ENCODE data around the gene SNRNP40.
A peak's percentile ranks its signal among the peaks of the same experiment; 100 is the strongest.
"Not testable (repeated sequence)": the region's sequence is repeated elsewhere in the genome, so short reads cannot be mapped to it uniquely, and the experiment has no call there.

SNRNP40 gene

DNA sequence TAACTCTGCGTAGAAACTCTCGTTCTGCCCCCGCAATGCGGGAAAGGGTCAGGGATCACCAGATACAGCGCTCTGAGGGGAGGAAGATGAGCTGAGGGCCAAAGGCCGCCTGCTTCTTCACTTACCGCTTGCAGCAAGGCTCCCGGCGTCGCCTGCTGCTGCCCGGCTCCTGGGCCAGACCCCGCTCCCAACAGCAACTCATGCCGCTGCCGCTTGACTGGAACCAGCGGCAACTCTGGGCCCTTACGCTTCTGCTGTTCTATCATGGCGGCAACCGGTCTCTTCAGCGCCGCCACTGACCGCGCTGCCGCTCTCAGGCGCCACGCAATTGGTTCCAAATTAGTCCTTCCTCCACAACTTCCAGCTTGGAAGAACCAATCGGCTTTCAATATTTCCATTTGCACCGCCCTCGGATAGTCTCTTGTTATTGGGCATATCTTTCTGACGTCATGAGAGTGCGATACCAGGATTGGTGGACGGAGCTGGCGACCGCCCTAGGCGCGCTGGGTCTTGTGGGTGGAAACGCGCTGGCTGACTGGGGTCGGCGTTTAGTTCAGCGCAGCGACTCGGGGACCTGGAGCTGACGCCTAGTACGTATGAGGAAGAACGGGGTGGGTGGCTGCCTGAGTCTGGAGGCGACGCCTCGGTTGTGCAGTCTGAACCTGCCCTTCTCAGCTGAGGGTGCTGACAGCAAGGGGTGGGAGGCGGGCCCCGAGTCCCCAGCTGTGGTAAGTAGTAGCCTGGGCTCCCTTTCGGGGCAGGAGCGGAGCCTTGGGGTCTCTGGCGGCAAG lies at the start of gene SNRNP40, which contains the start of gene ZCCHC17:
TSS of gene SNRNP40 (minus strand) at position 303 of the 791 bp plus-strand sequence. CDS start at position 266, 37 bp downstream.
TSS of gene ZCCHC17 (plus strand) at position 547 of the 791 bp plus-strand sequence. CDS start 13,067 bp downstream, outside the sequence.
- peak; percentile 93 for DNase-seq

DNA sequence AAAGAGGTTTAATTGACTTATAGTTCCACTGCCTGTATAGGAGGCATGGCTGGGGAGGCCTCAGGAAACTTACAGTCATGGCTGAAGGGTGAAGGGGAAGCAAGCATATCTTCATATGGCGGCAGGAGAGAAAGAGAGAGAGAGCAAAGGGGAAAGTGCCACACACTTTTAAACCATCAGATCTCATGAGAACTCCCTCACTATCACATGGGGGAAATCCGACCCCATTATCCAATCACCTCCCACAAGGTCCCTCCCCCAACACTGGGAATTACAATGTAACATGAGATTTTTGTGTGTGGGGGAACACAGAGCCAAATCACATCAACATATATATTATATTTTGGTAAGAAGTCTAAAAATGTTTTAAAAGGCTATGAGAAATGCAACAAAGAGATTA lies 49.0 kb upstream of the SNRNP40 start:
- DNase-seq: no peak

DNA sequence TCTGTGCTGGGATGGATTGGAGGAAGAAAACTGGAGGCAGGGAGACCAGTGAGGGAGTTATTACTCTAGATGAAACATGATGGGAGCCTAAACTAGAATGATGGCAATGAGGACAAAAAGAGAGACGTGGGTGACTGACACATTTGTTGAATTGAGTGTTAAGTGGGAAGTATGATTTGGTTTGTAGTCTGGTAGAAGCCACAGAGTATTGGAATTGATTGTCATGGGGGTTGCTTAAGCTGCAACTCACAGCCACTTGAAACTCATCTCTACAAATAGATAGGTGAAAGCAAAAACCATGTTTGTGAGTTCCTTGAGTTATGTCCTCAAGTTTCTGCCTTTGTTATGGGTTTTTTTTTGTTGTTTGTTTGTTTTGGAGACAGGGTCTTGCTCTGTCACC lies 47.9 kb upstream of the SNRNP40 start:
- DNase-seq: no peak

DNA sequence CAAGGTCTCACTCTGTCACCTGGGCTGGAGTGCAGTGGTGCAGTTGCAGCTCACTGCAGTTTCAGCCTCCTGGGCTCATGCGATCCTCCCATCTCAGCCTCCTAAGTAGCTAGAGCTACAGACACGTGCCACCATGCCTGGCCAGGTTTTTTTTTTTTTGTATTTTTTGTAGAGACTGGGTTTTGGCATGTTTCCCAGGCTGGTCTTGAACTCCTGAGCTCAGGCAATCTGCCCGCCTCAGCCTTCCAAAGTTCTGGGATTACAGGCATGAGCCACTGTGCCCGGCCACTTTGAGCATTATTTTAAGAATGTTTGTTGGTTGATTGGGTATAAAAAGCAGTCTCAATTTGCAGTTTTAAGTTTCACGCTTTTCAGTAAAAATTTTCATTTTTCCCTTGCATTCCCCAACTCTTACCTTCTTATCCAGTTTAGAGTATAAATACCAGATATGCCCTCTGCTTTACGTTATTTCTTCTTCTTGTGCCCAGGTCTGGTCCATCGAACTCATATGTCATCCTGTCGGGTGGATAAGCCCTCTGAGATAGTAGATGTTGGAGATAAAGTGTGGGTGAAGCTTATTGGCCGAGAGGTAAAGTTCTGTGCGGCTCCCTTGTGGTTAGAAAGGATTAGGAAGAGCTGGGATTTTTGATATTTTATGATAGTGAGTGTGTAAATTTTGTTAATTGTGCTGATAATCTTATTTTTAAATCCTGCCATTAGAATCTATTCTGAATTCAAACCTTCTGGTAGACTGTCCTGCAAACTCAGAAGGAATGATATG lies 40.3 kb upstream of the SNRNP40 start:
- DNase-seq: no peak

DNA sequence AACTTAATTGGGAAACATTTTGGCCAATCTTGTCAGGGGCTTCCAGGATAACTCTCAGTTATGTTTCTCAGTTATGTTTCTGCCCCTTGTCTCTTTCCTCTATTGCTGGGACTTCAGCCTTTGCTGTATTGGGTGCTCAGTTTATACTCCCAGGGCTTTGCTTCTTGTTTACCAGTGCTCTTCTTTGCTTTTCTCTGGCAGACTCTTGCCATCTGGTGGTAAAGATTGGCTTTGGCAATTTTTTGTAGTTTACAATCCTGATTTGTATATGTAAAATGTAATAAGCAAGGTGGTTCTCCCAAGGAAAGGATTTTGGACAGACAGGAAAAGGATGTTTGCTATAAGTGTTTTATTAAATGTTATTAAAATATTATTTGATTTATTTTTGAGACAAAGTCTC lies 38.4 kb upstream of the SNRNP40 start:
- no peak for DNase-seq

DNA sequence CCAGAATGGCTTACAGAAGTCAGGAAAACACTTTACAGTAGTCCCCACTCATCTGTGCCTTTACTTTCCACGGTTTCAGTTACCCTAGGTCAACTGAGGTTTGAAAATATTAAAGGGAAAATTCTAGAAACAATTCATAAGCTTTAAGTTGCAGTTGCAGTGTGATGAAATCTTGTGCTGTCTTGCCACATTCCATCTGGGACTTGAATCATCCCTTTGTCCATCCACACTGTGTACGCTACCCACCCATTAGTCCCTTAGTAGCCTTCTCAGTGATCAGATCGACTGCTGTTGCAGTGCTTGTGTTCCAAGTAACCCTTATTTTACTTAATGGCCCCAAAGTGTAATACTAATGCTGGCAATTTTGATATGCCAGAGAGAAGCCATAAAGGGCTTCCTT lies 30.8 kb upstream of the SNRNP40 start:
- DNase-seq: no peak

DNA sequence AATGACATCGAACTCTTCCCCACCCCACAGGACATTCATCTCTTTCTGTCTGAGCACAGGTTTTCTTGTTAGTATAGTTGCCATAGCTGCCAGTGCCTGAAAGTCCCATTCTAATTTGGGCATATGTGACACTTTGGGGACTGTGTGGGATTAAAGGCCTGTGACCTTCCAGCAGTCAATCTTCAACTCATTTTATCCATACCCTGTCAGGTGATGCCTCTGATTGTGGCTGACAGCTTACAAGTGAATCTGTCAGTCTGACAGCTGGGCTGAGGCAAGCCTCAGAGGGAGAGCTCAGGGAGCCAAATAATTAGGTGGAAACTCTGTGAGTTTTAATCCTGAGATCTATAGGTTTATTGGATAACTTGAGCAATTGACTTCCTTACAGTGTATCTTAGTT lies 29.9 kb upstream of the SNRNP40 start:
- DNase-seq: no peak

DNA sequence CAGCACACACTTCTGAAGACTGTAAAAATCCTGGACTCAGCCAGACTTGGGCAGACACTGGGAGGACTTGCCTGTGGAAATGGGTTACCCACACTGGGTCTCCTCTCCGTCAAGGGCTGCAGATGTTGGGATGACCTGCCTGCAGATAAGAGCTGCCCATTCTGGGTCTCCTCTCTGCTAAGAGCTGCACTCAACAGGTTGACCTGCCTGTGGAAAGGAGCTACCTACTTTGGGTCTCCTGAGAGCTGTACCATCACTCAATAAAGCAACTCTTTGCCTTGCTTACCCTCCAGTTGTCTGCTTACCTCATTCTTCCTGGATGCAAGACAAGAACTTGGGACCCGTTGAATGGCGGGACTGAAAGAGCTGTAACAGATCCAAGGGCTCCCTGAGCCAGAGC lies 28.4 kb upstream of the SNRNP40 start:
- no peak for DNase-seq

DNA sequence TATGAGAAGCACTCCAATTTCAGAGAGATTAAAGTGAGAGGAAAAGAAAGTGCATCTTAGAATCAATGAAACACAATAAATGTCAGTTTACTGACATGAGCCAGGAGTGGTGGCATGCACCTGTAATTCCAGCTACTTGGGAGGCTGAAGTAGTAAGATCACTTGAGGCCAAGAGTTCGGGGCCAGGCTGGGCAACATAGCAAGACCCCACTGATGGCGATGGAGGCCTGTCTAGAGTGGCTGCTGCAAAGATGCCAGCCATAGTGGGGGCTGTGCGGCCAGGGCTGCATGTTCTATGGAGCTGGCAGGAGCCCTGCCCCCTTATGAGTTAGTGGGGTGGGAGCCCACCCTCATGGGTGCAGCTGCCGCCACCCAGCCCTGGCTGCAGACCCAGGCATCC lies 27.5 kb upstream of the SNRNP40 start:
- no peak for DNase-seq

DNA sequence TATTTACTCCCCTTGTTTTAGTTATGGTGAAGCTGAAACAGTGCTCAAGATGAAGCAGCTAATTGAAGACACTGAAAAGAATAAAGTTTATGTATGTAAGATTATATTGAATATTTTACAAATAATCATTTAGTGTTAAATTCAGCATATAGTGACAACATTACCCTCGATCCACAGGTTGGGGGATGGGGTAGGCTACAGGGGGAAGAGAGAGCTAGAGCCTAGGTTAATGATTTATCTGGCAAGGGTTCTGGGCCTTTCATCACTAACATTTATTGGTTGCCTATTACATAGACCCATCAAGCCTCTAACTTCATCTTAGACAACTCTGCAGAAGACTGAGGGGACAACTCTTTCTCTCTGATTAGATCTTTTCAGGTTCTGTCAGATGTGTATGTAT lies 21.6 kb upstream of the SNRNP40 start:
- DNase-seq: no peak

DNA sequence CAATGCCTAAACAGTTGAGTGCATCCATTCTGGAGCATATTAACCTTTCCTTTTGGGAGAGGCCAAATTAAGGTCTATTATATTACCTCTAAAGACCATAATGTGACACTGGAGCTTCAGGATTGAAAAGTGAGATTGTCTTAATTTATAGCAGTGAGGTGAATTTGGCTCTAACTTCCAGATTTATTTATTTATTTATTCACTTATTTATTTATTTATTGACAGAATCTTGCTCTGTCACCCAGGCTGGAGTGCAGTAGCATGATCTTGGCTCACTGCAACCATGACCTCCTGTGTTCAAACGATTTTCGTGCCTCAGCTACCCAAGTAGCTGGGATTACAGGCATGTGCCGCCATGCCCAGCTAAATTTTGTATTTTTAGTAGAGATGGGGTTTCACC lies 19.3 kb upstream of the SNRNP40 start:
- DNase-seq: no peak

DNA sequence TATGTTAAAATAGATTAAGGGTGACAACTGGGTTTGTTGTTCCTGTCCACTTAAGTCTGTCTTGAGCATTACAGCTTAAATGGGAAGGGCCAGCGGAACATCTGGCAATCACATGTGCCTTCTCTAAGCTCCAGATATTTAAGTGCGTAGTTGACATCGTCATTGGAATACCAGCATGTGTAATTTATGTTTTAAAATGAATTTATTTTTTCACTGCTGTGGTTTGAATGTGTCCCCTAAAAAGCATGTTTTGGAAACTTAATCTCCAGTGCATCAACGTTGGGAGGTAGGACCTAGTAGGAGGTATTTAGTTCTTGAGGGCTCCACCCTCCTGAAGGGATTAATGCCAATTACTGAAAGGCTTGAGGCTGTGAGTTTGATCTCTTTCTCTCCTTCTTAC lies 13.6 kb upstream of the SNRNP40 start:
- no peak for DNase-seq

DNA sequence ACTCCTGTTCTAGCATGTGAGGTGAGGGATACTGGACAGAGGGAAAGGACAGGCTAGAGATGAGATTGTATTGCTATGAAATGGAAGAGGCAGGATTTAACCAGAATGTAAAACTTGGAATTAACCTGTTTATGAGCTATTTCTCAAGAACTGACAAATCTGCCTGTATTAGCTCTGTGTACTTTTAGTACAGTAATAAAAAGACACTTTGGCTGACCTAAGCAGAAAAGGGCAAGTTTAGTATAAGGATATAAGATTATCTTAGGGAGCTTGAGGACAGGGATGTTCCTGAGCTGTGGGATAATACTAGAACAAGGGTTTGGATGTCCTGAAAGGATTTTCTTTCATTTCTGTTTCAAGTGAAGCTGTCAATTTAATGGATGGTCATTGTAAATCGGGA lies 11.4 kb upstream of the SNRNP40 start:
- DNase-seq: no peak

DNA sequence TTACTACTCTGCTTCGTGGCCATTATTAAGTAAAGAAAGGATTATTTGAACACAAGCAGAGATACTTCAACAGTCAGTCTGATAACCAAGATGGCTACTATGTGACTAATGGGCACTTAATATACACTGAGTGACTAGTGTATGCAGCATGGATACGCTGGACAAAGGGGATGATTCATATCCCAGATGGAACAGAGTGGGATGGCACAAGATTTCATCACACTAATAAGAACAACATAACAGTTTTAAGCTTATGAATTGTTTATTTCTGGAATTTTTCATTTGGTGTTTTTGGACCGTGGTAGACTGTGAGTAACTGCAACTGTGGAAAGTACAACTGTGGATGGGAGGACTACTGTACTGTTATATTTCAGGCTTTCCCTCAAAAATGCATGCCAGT lies 9.7 kb upstream of the SNRNP40 start:
- no peak for DNase-seq

DNA sequence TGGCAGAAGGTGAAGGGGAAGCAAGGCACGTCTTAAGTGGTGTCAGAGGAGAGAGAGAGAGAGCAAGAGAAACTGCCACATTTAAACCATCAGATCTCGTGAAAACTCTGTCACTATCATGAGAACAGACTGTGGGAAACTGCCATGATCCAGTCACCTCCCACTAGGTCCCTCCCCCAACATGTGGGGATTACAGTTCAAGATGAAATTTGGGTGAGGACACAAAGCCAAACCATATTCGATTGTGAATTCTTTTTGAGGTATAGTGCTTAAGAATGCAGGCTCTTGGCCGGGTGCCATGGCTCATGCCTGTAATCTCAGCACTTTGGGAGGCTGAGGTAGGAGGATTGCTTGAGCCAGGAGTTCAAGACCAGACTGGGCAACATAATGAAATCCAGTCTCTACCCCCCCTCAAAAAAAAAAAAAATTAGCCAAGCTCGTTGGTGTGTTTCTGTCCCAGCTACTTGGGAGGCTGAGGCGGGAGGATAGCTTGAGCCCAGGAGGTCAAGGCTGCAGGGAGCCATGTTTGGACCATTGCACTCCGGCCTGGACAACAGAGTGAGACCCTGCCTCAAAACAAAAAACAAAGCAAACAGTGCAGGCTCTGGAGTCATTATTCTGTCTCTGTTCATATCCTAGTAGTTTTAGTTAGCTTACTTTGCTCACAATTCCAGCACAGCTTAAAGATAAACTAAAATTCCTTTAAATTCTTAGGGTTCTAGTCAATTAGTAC lies 6.3 kb upstream of the SNRNP40 start:
- no peak for DNase-seq

DNA sequence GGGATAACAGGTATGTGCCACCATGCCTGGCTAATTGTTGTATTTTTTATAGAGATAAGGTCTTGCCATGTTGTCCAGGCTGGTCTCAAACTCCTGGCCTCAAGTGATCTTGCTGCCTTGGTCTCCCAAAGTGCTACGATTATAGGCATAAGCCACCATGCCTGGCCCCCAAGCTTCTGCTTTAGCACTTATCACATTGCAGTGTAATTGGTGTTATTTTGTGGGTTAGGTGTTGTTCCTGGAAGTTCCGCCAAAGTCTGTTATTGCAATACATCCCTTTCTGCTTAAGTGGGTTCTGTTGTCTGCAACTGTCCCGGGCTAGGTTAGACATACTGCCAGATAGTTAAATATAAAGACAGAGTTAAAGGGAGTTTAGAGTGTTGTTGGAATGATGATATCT lies 3.6 kb upstream of the SNRNP40 start:
- no peak for DNase-seq

DNA sequence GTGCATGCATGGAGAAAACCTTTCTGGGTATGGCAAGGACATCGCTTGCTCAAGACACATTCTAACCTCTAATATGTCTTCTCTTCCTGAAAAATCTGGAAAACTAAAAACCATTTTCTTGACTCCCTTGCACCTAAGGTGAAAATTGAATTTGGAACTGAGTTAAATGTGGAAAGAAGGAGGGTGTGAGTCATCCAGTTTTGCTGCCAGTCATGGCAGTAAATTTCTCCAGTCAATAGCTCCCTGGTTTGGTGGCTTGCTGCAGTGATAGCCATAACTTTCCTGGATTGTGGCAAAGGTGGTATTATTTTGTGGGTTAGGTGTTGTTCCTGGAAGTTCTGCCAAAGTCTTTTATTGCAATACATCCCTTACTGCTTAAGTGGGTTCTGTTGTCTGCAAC lies 2.8 kb upstream of the SNRNP40 start:
- no peak for DNase-seq

DNA sequence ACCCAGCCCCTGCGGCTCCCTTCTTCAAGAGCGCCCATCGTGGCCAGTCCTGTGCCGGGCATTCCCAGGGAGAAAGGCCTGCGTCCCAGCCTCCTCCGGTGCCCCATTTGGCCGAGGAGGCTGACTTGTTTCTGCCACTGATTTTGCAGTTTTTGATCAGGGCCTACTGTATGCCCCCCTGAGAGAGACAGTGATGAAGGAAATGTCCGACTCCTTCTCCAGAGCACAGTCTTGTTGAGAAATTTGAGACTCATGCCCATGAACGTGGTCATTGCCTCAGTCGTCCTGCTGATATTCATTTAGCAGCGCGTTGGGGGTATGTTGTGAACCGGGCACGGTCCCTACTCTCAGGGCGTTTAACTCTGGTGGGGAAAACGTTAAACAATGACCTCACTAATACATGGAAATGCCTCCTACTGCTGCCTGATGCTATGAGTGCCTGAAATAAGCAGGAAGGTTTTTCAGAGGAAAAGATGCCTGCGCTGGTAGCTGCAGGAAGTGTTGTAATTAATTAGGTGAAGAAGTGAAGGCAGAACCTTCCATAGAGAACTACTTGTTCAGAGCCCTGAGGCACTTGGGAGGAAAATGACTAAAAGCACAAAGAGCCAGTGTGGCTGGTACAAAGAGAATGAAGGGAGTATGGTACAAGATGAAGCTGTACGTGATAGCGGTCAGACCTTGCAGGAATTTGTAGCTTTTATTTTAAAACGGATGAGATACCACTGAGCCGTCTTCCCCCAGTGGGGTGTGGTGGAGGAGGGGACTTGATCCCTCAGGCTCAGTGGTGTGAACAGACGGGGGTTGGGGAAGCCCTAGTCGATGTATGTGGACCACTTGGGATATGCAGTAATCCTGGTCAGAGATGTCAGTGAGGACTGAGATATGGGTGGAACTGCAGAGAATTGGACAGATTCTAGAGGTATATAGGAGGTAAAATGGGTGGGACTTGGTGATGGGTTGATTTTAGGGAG lies 974 bp upstream of the SNRNP40 start:
- no peak for DNase-seq

DNA sequence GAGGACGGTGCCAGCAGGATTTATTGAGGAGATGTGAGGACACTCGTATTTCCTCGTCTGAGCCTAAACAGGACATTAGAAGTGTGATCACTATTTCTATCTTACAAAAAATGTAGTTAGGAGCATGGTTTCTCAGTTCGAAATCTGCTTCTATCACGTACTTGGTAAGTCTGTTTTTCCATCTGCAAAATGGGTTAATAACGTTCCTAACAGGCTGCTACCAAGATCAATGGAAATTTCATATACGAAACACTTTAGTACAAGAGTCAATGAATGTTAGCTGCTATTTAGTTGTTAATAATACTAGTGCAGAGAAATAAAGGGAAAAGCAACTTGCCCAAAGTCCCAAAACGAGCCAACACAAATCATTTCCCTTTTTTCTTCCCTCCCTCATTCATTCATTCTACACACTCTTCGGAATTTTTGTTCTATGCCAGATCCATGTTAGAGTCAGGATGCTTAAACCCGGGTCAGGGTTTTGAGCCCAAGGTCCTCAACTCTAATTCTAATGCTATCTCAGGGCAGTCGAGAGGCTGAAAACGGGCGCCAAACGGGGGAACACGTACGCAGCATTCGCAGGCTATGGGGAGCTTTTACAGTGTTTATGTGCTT lies 608 bp downstream of the SNRNP40 start:
- no peak for DNase-seq

DNA sequence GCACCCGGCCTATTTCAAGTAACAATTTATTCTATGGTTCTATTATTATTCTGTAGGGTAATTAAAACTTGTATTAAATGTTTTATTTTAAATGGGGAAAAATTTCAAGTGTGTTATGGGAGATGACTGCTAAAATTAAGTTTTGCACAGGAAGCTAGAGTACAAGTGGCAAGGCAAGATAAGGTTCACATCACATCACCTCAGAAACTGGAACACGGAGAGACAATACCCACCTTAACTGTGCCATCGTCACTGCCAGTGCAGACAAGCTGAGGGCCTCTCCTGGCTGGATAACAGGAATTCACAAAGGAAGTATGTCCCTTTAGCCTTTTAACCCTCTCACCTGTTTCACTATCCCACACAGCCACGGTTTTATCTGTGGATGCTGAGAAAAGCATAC lies 7.6 kb downstream of the SNRNP40 start:
- DNase-seq: no peak

DNA sequence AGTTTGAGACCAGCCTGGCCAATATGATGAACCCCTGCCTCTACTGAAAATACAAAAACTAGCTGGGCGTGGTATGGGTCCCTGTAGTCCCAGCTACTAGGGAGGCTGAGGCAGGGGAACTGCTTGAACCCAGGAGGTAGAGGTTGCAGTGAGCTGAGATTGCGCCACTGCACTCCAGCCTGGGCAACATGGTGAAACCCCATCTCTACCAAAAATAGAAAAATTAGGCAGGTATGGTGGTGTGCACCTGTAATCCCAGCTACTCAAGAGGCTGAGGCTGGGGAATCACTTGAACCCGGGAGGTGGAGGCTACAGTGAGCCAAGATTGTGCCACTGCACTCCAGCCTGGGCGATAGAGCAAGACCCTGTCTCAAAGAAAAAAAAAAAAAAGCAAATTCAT lies 8.8 kb downstream of the SNRNP40 start:
- not testable (repeated sequence) for DNase-seq

DNA sequence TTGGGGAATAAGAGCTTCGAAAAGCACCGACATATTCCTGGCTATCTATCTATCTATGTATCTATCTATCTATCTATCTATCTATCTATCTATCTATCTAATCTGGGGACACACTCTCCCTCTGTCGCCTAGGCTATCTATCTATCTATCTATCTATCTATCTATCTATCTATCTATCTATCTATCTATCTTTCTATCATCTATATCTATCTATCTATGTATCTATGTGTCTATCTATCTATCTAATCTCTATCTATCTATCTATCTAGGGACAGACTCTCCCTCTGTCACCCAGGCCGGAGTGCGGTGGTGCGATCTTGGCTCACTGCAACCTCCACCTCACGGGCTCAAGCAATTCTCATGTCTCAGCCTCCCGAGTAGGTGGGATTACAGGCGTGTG lies 14.2 kb downstream of the SNRNP40 start:
- DNase-seq: not testable (repeated sequence)
